IMR-90 (cell line): ENCODE results near the gene TXNDC16. TPM values are rescaled to one million over a fixed set of nuclear protein-coding genes. Genes with fewer than 3 reads are reported as not detected.

Source experiments
- ATAC-seq: fragments of 200-7000 bp; cut with Tn5 transposase; 2 replicates; pipeline ENCODE4 v1.9.1; 2020; ENCODE audit warnings: low read depth, mild to moderate bottlenecking, moderate library complexity
- BruUV-seq: library from RNA; stranded (reverse); fragments of 400-500 nt; replicated peaks from 2 replicates; lab custom pipeline; 2021; lab: Mats Ljungman, UMichigan
- CTCF ChIA-PET: fragments of 300-600 bp; formaldehyde crosslinking; extraction: SDS; loops from one replicate; lab custom pipeline; 2021; ENCODE audit warnings: antibody characterized with exemption; lab: Yijun Ruan, JAX
- POLR2A ChIA-PET: fragments of 300-600 bp; sonication (Branson Sonifier 250); formaldehyde crosslinking; loops from one replicate; lab custom pipeline; 2022; ENCODE audit warnings: antibody characterized with exemption; ENCODE audit not compliant: unreplicated experiment; lab: Charles Lee
- DNase-seq: peaks from one replicate; pipeline ENCODE4 v3.0.0; 2013
- H2AFZ ChIP-seq: replicated peaks from 2 replicates; pipeline ENCODE3; 2013; ENCODE audit warnings: low read length, mild to moderate bottlenecking; ENCODE audit not compliant: poor library complexity
- H2AK5ac ChIP-seq: 2 replicates; pipeline ENCODE4 v1.6.1; 2013; ENCODE audit warnings: low read depth, low read length, inconsistent platforms
- H2AK9ac ChIP-seq: replicated peaks from 2 replicates; pipeline ENCODE3; 2013; ENCODE audit warnings: mild to moderate bottlenecking, low read depth, low read length, moderate library complexity; ENCODE audit not compliant: poor library complexity
- H2BK120ac ChIP-seq: 2 replicates; pipeline ENCODE4 v1.6.1; 2013; ENCODE audit warnings: low read depth, low read length, inconsistent platforms
- H2BK15ac ChIP-seq: 3 replicates; pipeline ENCODE4 v1.6.1; 2013; ENCODE audit warnings: low read depth, low read length, inconsistent platforms
- H2BK20ac ChIP-seq: 2 replicates; pipeline ENCODE4 v1.6.1; 2013; ENCODE audit warnings: low read depth, mild to moderate bottlenecking, inconsistent platforms, low read length, moderate library complexity
- H2BK5ac ChIP-seq: 2 replicates; pipeline ENCODE4 v1.6.1; 2013; ENCODE audit warnings: mild to moderate bottlenecking, low read depth, low read length, inconsistent platforms; ENCODE audit not compliant: poor library complexity, severe bottlenecking
- H3K14ac ChIP-seq: replicated peaks from 2 replicates; pipeline ENCODE4 v1.6.1; 2013; ENCODE audit warnings: low read depth, low read length, inconsistent platforms
- H3K18ac ChIP-seq: 2 replicates; pipeline ENCODE4 v1.6.1; 2013; ENCODE audit warnings: low read depth, low read length, control low read depth
- H3K23ac ChIP-seq: 2 replicates; pipeline ENCODE4 v1.6.1; 2013; ENCODE audit warnings: low read depth, low read length, inconsistent platforms
- H3K27ac ChIP-seq: 2 replicates; pipeline ENCODE4 v1.5.1; 2013; ENCODE audit warnings: mild to moderate bottlenecking, control low read depth, low read length; ENCODE audit not compliant: insufficient read depth
- H3K27me3 ChIP-seq: 2 replicates; pipeline ENCODE4 v1.6.1; 2013; ENCODE audit warnings: low read length; ENCODE audit not compliant: control insufficient read depth, insufficient read depth
- H3K36me3 ChIP-seq: 2 replicates; pipeline ENCODE4 v1.6.1; 2013; ENCODE audit warnings: low read length, mixed read lengths; ENCODE audit not compliant: control insufficient read depth, insufficient read depth
- H3K4ac ChIP-seq: 2 replicates; pipeline ENCODE4 v1.6.1; 2013; ENCODE audit warnings: low read depth, low read length, inconsistent platforms
- H3K4me1 ChIP-seq: 2 replicates; pipeline ENCODE4 v1.6.1; 2013; ENCODE audit warnings: low read length, mixed read lengths; ENCODE audit not compliant: control insufficient read depth, insufficient read depth
- H3K4me2 ChIP-seq: 2 replicates; pipeline ENCODE4 v1.6.1; 2013; ENCODE audit warnings: low read depth, mild to moderate bottlenecking, control low read depth, low read length, moderate library complexity
- H3K4me3 ChIP-seq: 2 replicates; pipeline ENCODE4 v1.5.1; 2013; ENCODE audit warnings: low read depth, mild to moderate bottlenecking, control low read depth, low read length, moderate library complexity; ENCODE audit not compliant: insufficient read depth
- H3K56ac ChIP-seq: 2 replicates; pipeline ENCODE4 v1.6.1; 2013; ENCODE audit warnings: low read length, inconsistent platforms; ENCODE audit not compliant: insufficient read depth; ENCODE audit errors: extremely low read depth
- H3K79me1 ChIP-seq, 2 experiments: 2 replicates each; pipeline ENCODE4 v1.6.1; 2013; ENCODE audit warnings: low read length in 2 of 2, inconsistent platforms in 1 of 2, low read depth in 1 of 2
- H3K9ac ChIP-seq: 2 replicates; pipeline ENCODE4 v1.6.1; 2013; ENCODE audit warnings: low read depth, low read length, control low read depth
- H3K9me1 ChIP-seq: 2 replicates; pipeline ENCODE4 v1.6.1; 2013; ENCODE audit warnings: low read length, inconsistent platforms; ENCODE audit not compliant: insufficient read depth
- H3K9me3 ChIP-seq: 2 replicates; pipeline ENCODE4 v1.6.1; 2013; ENCODE audit warnings: low read length; ENCODE audit not compliant: control insufficient read depth, insufficient read depth
- H4K20me1 ChIP-seq: 2 replicates; pipeline ENCODE4 v1.6.1; 2013; ENCODE audit warnings: low read length, inconsistent platforms; ENCODE audit not compliant: insufficient read depth
- H4K5ac ChIP-seq: 2 replicates; pipeline ENCODE4 v1.6.1; 2013; ENCODE audit warnings: mild to moderate bottlenecking, low read depth, low read length, control low read depth
- H4K8ac ChIP-seq, 2 experiments: 2 replicates each; pipeline ENCODE4 v1.6.1; 2013; ENCODE audit warnings: low read depth in 2 of 2, low read length in 2 of 2, control low read depth in 1 of 2, inconsistent platforms in 1 of 2
- H4K91ac ChIP-seq: 2 replicates; pipeline ENCODE4 v1.6.1; 2013; ENCODE audit warnings: low read depth, low read length, inconsistent platforms; ENCODE audit not compliant: insufficient read depth
- BHLHE40 ChIP-seq: fragments of 150-350 bp; IDR thresholded peaks from 2 replicates; pipeline ENCODE4 v1.6.1; 2016; ENCODE audit warnings: mild to moderate bottlenecking, low read depth, low read length
- CHD1 ChIP-seq: IDR thresholded peaks from 2 replicates; pipeline ENCODE4 v1.6.1; 2012; ENCODE audit warnings: low read depth, low read length, improper control_type of control experiment
- MXI1 ChIP-seq: IDR thresholded peaks from 2 replicates; pipeline ENCODE4 v1.6.1; 2012; ENCODE audit warnings: low read depth, mild to moderate bottlenecking, low read length, moderate library complexity, borderline replicate concordance
- NFE2L2 ChIP-seq: fragments of 150-350 bp; IDR thresholded peaks from 2 replicates; pipeline ENCODE4 v1.6.1; 2016; ENCODE audit warnings: low read depth, mild to moderate bottlenecking, low read length
- POLR2A ChIP-seq: IDR thresholded peaks from 2 replicates; pipeline ENCODE4 v1.6.1; 2012; ENCODE audit warnings: mild to moderate bottlenecking, low read depth, low read length
- RCOR1 ChIP-seq: IDR thresholded peaks from 2 replicates; pipeline ENCODE4 v1.6.1; 2012; ENCODE audit warnings: mild to moderate bottlenecking, low read length, improper control_type of control experiment; ENCODE audit not compliant: insufficient replicate concordance
- RFX5 ChIP-seq: IDR thresholded peaks from 2 replicates; pipeline ENCODE4 v1.8.0; 2012; ENCODE audit warnings: low read depth, mild to moderate bottlenecking, low read length, moderate library complexity
- WGBS, 2 experiments: methylation state at CpG; one replicate each; pipeline versions ENCODE4 v1.1.5 to v1.1.7; 2013; ENCODE audit warnings: missing lambda C conversion rate in 2 of 2; ENCODE audit not compliant: insufficient read length in 1 of 2; ENCODE audit errors: extremely low coverage in 2 of 2; 5-methylcytosine and 5-hydroxymethylcytosine counted together
- dilution Hi-C: fragments of 300-500 bp; cut with HindIII; formaldehyde crosslinking; loops from one replicate; pipeline ENCODE4 v1.14.3; 2018; ENCODE audit warnings: low sequenced_read_pairs; ENCODE audit not compliant: unreplicated experiment
- in situ Hi-C: fragments of 300-500 bp; cut with MboI; formaldehyde crosslinking; loops from 3 replicates; pipeline ENCODE4 v1.14.3; 2019; ENCODE audit warnings: low sequenced_read_pairs, inconsistent platforms, mixed read lengths
- intact Hi-C: fragments of 100-400 bp; cut with micrococcal nuclease; formaldehyde crosslinking; loops from 2 replicates; pipeline ENCODE4 v1.10.0; 2022
- polyA plus RNA-seq, 3 experiments: library from polyadenylated mRNA; depleted of rRNA; stranded (reverse); fragments of >200 nt; gene quantifications; 2 replicates each; pipeline ENCODE4 v1.2.3, GENCODE V29; 2012; ENCODE audit warnings: low replicate concordance in 1 of 3
- total RNA-seq: library from RNA; depleted of rRNA; stranded (reverse); fragments of >200 nt; gene quantifications from 2 replicates; pipeline ENCODE4 v1.2.3, GENCODE V29; 2012
- TF ChIP-seq, protein P1 (sequence below): fragments of 150-350 bp; IDR thresholded peaks from 2 replicates; pipeline ENCODE4 v1.6.1; 2017; ENCODE audit warnings: mild to moderate bottlenecking, antibody characterized with exemption, low read length, low read depth
- TF ChIP-seq, protein P2 (sequence below): conservative IDR thresholded peaks from 2 replicates; pipeline ENCODE4 v1.5.1; 2012; ENCODE audit warnings: mild to moderate bottlenecking, low read depth, low read length, improper control_type of control experiment

The TXNDC16 gene
- total and polyA plus RNA-seq, 2 of the 4 experiments (the other 2 are of a cell fraction): 1.4 TPM

DNA sequence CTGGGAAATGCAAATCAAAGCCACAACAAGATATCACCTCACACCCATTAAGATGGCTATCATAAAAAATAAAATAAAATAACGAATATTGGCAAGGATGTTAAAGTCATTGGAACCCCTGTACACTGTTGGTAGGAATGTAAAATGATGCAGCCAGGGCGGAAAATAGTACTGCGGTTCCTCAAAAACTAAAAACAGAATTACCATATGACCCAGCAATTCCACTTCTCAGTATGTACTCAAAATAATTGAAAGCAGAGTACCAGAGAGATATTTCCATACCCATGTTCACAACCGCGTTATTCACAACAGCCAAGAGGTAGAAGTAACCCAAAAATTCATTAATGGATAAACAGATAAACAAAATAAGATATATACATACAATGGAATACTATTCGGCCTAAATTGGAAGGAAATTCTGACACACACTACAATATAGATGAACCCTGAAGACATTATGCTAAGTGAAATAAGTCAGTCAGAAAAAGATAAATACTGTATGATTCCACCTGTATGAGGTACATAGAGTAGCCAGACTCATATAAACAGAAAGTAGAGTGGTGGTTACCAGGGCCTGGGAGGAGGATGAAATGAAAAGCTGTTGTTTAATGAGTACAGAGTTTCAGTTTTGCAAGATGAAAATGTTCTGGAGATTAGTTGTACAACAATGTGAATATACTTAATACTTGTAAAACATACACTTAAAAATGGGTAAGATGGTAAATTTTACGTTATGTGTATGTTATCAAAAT lies 84.6 kb downstream of the TXNDC16 start:
- H2BK5ac ChIP-seq: no peak overlapping the region
- no peak overlapping the region for H3K4ac ChIP-seq
- H2BK20ac ChIP-seq: no peak overlapping the region
- no peak for TF ChIP-seq MXI1
- TF ChIP-seq CHD1: no peak
- no peak for TF ChIP-seq RFX5
- TF ChIP-seq, protein P1, sequence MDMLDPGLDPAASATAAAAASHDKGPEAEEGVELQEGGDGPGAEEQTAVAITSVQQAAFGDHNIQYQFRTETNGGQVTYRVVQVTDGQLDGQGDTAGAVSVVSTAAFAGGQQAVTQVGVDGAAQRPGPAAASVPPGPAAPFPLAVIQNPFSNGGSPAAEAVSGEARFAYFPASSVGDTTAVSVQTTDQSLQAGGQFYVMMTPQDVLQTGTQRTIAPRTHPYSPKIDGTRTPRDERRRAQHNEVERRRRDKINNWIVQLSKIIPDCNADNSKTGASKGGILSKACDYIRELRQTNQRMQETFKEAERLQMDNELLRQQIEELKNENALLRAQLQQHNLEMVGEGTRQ: no peak
- no peak for TF ChIP-seq BHLHE40
- TF ChIP-seq NFE2L2: no peak
- TF ChIP-seq, protein P2, sequence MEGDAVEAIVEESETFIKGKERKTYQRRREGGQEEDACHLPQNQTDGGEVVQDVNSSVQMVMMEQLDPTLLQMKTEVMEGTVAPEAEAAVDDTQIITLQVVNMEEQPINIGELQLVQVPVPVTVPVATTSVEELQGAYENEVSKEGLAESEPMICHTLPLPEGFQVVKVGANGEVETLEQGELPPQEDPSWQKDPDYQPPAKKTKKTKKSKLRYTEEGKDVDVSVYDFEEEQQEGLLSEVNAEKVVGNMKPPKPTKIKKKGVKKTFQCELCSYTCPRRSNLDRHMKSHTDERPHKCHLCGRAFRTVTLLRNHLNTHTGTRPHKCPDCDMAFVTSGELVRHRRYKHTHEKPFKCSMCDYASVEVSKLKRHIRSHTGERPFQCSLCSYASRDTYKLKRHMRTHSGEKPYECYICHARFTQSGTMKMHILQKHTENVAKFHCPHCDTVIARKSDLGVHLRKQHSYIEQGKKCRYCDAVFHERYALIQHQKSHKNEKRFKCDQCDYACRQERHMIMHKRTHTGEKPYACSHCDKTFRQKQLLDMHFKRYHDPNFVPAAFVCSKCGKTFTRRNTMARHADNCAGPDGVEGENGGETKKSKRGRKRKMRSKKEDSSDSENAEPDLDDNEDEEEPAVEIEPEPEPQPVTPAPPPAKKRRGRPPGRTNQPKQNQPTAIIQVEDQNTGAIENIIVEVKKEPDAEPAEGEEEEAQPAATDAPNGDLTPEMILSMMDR: no peak
- no peak for TF ChIP-seq POLR2A
- TF ChIP-seq RCOR1: no peak
- ChIA-PET POLR2A (no interaction called here), CTCF (interaction anchor here (0.8 kb wide), 1 partner anchor 132 kb away, joined by 3 read pairs; no protein-coding TSS in a partner anchor)
- ATAC-seq (no peak), DNase-seq (no peak)
- H3K27ac ChIP-seq: no peak overlapping the region
- H3K79me1 ChIP-seq: no peaks in the 10 kb centered on the region
- H2AK9ac ChIP-seq: no peak overlapping the region
- H2AFZ ChIP-seq: no peak overlapping the region
- no peak overlapping the region for H4K91ac ChIP-seq
- H3K9me3 ChIP-seq: no peaks in the 10 kb centered on the region
- no peaks in the 10 kb centered on the region for H3K36me3 ChIP-seq
- H2BK120ac ChIP-seq: no peak overlapping the region
- H3K18ac ChIP-seq: no peak overlapping the region
- in situ Hi-C loops: no loop called here
- no peaks in the 10 kb centered on the region for H3K27me3 ChIP-seq
- H3K9ac ChIP-seq: no peak overlapping the region
- H3K23ac ChIP-seq: no peak overlapping the region
- H4K5ac ChIP-seq: no peak overlapping the region
- H2AK5ac ChIP-seq: no peak overlapping the region
- H3K56ac ChIP-seq: no peak overlapping the region
- H3K4me3 ChIP-seq: no peak overlapping the region
- H4K20me1 ChIP-seq: no peaks in the 10 kb centered on the region
- H3K4me2 ChIP-seq: no peak overlapping the region
- H3K14ac ChIP-seq: no peak overlapping the region
- intact Hi-C loops: loop anchor here (5.0 kb wide), 1 partner anchor 840 kb away; no protein-coding TSS in a partner anchor
- no peak overlapping the region for H4K8ac ChIP-seq
- dilution Hi-C loops: no loop called here
- H2BK15ac ChIP-seq: no peak overlapping the region
- H3K4me1 ChIP-seq: 0 out of 2 replicates have a peak, but pooled peaks cover 2% of the 10 kb centered on the region
- H3K9me1 ChIP-seq: no peaks in the 10 kb centered on the region
- WGBS, 2 experiments: no CpG with 5 or more reads among the region's 7 CpGs
- BruUV-seq: no TSS peak
